H1 (cell line): Measurements from ENCODE around the gene TBX21.

Source experiments
- ASH2L ChIP-seq: fragments of 200-600, 300-600 bp; sonication (generic); IDR thresholded peaks from one replicate; pipeline ENCODE4 v1.7.1; 2017; ENCODE audit warnings: low read length
- POLR2AphosphoS5 ChIP-seq: IDR thresholded peaks from 2 replicates; pipeline ENCODE4 v1.6.1; 2011; ENCODE audit warnings: low read depth, low read length

DNA sequence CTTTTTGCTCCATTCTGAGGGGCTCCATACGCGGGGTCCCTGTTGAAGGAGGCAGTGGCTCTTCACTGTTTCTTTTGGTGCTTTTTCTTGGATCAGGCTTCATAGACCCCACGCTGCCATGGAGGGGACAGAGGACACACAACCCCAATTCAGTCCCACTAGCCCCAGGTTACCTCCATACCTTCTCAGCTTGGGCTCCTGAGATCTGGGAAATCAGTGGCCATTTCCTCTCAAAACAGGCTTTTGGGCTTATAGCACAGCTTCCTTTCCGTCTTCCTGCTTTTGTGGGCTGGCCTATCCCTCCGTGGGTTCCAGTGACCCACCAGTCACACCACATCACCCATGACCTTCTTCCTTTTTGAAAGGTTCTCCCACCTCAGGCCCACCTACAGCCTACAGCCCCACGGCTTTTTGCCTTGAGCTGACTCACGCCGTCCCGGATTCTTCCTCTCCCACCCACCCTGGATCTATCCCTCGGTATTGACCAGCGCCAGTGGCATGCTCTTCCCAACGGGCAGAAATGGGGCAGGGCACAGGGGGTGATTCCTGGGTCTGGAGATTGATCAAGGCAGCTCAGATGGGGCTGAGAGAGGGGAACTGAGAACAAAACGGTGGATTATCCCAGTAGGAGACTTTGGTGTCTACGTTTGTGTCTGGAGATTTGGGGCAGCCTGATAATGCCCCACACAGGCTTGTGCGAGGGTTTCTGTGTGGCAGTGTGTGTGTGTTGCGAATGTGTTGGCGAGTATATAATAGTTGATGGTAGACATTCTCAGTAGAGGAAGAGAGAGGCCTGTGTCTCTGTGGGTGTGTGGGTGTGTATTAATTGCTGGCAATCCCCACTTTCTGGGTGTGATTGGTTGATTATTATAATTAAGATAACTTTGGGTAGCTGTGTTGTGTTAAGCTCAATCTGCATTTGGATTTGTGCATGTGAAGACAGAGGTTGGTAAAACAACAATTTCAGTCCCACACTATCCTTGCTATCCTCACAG lies 3.8 kb downstream of the TBX21 start:
- no peak for TF ChIP-seq POLR2AphosphoS5
- TF ChIP-seq ASH2L = no peak
